ENCODE data around the gene GANC.

DNA sequence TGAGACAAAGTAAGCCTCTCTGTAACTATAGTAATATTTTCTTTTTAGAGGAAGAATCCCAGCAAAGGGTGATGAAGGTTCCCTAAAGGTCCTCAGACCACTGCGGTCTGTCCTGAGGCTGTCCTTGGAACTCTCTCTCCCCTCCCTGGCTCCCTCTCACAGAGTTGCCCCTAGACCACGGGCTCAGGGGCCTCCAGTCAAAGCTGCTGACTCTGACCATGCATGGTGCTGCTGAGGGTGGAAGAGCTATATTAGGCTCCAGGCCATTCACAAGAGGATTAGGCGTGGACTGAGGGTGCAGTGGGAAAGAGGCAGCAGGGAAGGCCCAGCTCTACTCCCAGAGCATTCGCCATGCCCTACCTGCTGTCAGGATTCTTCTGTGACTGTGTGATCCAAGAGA, 100.9 kb downstream of the GANC start:
- TF ChIP-seq, protein P1, sequence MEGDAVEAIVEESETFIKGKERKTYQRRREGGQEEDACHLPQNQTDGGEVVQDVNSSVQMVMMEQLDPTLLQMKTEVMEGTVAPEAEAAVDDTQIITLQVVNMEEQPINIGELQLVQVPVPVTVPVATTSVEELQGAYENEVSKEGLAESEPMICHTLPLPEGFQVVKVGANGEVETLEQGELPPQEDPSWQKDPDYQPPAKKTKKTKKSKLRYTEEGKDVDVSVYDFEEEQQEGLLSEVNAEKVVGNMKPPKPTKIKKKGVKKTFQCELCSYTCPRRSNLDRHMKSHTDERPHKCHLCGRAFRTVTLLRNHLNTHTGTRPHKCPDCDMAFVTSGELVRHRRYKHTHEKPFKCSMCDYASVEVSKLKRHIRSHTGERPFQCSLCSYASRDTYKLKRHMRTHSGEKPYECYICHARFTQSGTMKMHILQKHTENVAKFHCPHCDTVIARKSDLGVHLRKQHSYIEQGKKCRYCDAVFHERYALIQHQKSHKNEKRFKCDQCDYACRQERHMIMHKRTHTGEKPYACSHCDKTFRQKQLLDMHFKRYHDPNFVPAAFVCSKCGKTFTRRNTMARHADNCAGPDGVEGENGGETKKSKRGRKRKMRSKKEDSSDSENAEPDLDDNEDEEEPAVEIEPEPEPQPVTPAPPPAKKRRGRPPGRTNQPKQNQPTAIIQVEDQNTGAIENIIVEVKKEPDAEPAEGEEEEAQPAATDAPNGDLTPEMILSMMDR (conservative IDR thresholded peaks at IDR 0.05 in 1 of 2, IDR thresholded peaks at IDR 0.05 in 1 of 2; ENCODE audit: low read depth in 1 of 2, low read length in 2 of 2) = no peak
- no peak for TF ChIP-seq EZH2 (IDR thresholded peaks at IDR 0.05; ENCODE audit: low read length, missing control alignments)
